ENCODE results near the gene CEP83. TPM values are rescaled to one million over a fixed set of nuclear protein-coding genes. Genes with fewer than 3 reads are reported as not detected.
"Not testable (repeated sequence)": the region's sequence is repeated elsewhere in the genome, so short reads cannot be mapped to it uniquely, and the experiment has no call there.

Gene CEP83
- polyA plus RNA-seq, 1 of the 3 experiments (the other 2 are of a cell fraction) = 2.5 TPM

GRCh38 chr12:94426049-94426448 lies 33.6 kb downstream of the CEP83 start:
- Histone ChIP-seq H3K4me1 (ENCODE audit: control insufficient read depth in 1 of 2, insufficient read depth in 2 of 2, low read depth in 1 of 2, low read length in 1 of 2) (peaks cover 3 to 8% of the 10 kb centered on the region in 2 experiments; a peak in 3 of 4 replicates), H3K27me3 (ENCODE audit: insufficient read depth) (no peaks in the 10 kb centered on the region), H3K27ac (ENCODE audit: low read depth in 2 of 2, low read length in 1 of 2) (no peak overlapping the region), H2AFZ (ENCODE audit: low read depth) (no peak overlapping the region), H3K4me2 (no peak overlapping the region), H3K4me3 (ENCODE audit: low read depth in 2 of 2, low read length in 1 of 2) (no peak overlapping the region), H3F3A (replicated peaks; ENCODE audit: insufficient read depth) (no peaks in the 10 kb centered on the region), H3K9me3 (peaks cover 12% of the 10 kb centered on the region; the same call in 1 of the 2 replicates), H3K36me3 (replicated peaks in 1 of 2; ENCODE audit: control insufficient read depth in 1 of 2, insufficient read depth in 2 of 2, low read length in 1 of 2) (peaks cover 0 to 7% of the 10 kb centered on the region in 2 experiments), H3K9me2 (no peaks in the 10 kb centered on the region), H3K79me2 (ENCODE audit: insufficient read depth) (no peaks in the 10 kb centered on the region), H3K9ac (no peak overlapping the region), H4K20me1 (ENCODE audit: insufficient read depth) (no peaks in the 10 kb centered on the region)
- no peak for DNase-seq
- CTCF ChIA-PET = no interaction called here
- 96% methylated on average over 3 of the region's 3 CpGs for WGBS (ENCODE audit: low lambda C conversion rate)
- POLR2A ChIA-PET = no interaction called here
- no peak for TF ChIP-seq SMC3 (IDR thresholded peaks at IDR 0.05; ENCODE audit: low read depth, low read length)
- TF ChIP-seq TEAD4 (IDR thresholded peaks at IDR 0.05; ENCODE audit: borderline replicate concordance, insufficient read depth) = no peak
- TF ChIP-seq MAX (IDR thresholded peaks at IDR 0.05; ENCODE audit: low read depth) = no peak
- no peak for TF ChIP-seq GATA2 (CRISPR knock-in tag; IDR thresholded peaks at IDR 0.05)
- no peak for TF ChIP-seq MXI1 (IDR thresholded peaks at IDR 0.05; ENCODE audit: low read depth, low read length)
- no peak for TF ChIP-seq MEF2A (IDR thresholded peaks at IDR 0.05; ENCODE audit: borderline replicate concordance, low read depth)
- no peak for TF ChIP-seq TCF12 (IDR thresholded peaks at IDR 0.05)
- no peak for TF ChIP-seq EZH2phosphoT487 (IDR thresholded peaks at IDR 0.05; ENCODE audit: borderline replicate concordance, low read depth)
- TF ChIP-seq SIN3A (IDR thresholded peaks at IDR 0.05; ENCODE audit: borderline replicate concordance, low read depth, low read length) = no peak
- TF ChIP-seq JUND (IDR thresholded peaks at IDR 0.05) = no peak

- DNase-seq; POLR2A ChIA-PET; H3K27ac ChIP-seq (ENCODE audit: low read depth in 2 of 2, low read length in 1 of 2): not testable (repeated sequence)
Observed at GRCh38 chr12:94424830-94425229, 34.8 kb downstream of the CEP83 start.

GRCh38 chr12:94421868-94422740 lies 37.6 kb downstream of the CEP83 start:
- ChIA-PET CTCF (no interaction called here), POLR2A (no interaction called here)
- no peaks in the 10 kb centered on the region for H4K20me1 ChIP-seq (ENCODE audit: insufficient read depth)
- DNase-seq = no peak
- no peaks in the 10 kb centered on the region for H3F3A ChIP-seq (replicated peaks; ENCODE audit: insufficient read depth)
- peaks cover 0 to 7% of the 10 kb centered on the region in 2 experiments for H3K36me3 ChIP-seq (replicated peaks in 1 of 2; ENCODE audit: control insufficient read depth in 1 of 2, insufficient read depth in 2 of 2, low read length in 1 of 2)
- H3K27ac ChIP-seq (ENCODE audit: low read depth in 2 of 2, low read length in 1 of 2) = no peak overlapping the region
- peaks cover 12% of the 10 kb centered on the region; the same call in 1 of the 2 replicates for H3K9me3 ChIP-seq
- H3K9me2 ChIP-seq = no peaks in the 10 kb centered on the region
- H3K79me2 ChIP-seq (ENCODE audit: insufficient read depth) = no peaks in the 10 kb centered on the region
- TF ChIP-seq ZBTB33 (IDR thresholded peaks at IDR 0.05; ENCODE audit: borderline replicate concordance, low read depth) (no peak), SIN3A (IDR thresholded peaks at IDR 0.05; ENCODE audit: borderline replicate concordance, low read depth, low read length) (no peak), PBX3 (IDR thresholded peaks at IDR 0.05) (no peak), FOXJ3 (CRISPR knock-in tag; IDR thresholded peaks at IDR 0.05) (no peak), YY1 (IDR thresholded peaks at IDR 0.05; ENCODE audit: low read depth) (no peak), RAD21 (IDR thresholded peaks at IDR 0.05; ENCODE audit: low read length) (no peak), GATA2 (CRISPR knock-in tag; IDR thresholded peaks at IDR 0.05) (no peak), GABPA (IDR thresholded peaks at IDR 0.05; ENCODE audit: low read depth) (no peak), TAF1 (IDR thresholded peaks at IDR 0.05; ENCODE audit: borderline replicate concordance, low read depth, low read length) (no peak), MEF2A (IDR thresholded peaks at IDR 0.05; ENCODE audit: borderline replicate concordance, low read depth) (no peak)
- WGBS (ENCODE audit: low lambda C conversion rate) = 92% methylated on average over 5 of the region's 5 CpGs
- H3K27me3 ChIP-seq (ENCODE audit: insufficient read depth) = no peaks in the 10 kb centered on the region
- peaks cover 0 to under 1% of the 10 kb centered on the region in 2 experiments; a peak in 2 of 4 replicates for H3K4me1 ChIP-seq (ENCODE audit: control insufficient read depth in 1 of 2, insufficient read depth in 2 of 2, low read depth in 1 of 2, low read length in 1 of 2)
- no peak overlapping the region for H3K9ac ChIP-seq
- H3K4me3 ChIP-seq (ENCODE audit: low read depth in 2 of 2, low read length in 1 of 2) = no peak overlapping the region
- no peak overlapping the region for H2AFZ ChIP-seq (ENCODE audit: low read depth)
- H3K4me2 ChIP-seq = no peak overlapping the region

More at GRCh38 chr12:94424830-94425229, 34.8 kb downstream of the CEP83 start:
- H3K9me2 ChIP-seq; H3K4me1 ChIP-seq (ENCODE audit: control insufficient read depth in 1 of 2, insufficient read depth in 2 of 2, low read depth in 1 of 2, low read length in 1 of 2); H3K79me2 ChIP-seq (ENCODE audit: insufficient read depth); H3K36me3 ChIP-seq (replicated peaks in 1 of 2; ENCODE audit: control insufficient read depth in 1 of 2, insufficient read depth in 2 of 2, low read length in 1 of 2); H3K4me2 ChIP-seq; H3F3A ChIP-seq (replicated peaks; ENCODE audit: insufficient read depth); H3K27me3 ChIP-seq (ENCODE audit: insufficient read depth); H4K20me1 ChIP-seq (ENCODE audit: insufficient read depth); H2AFZ ChIP-seq (ENCODE audit: low read depth); H3K9ac ChIP-seq: not testable (repeated sequence)
- CTCF ChIA-PET = interaction anchor here (0.6 kb wide), 1 partner anchor 9 kb away, joined by 3 read pairs; no protein-coding TSS in a partner anchor
- Histone ChIP-seq H3K9me3 (peaks cover 12% of the 10 kb centered on the region; the same call in 1 of the 2 replicates), H3K4me3 (ENCODE audit: low read depth in 2 of 2, low read length in 1 of 2) (peak overlapping the region in 1 of 2 experiments; percentile 32; a peak in 2 of 4 replicates)
- 95% methylated on average over 5 of the region's 5 CpGs for WGBS (ENCODE audit: low lambda C conversion rate)

Measured in SK-N-SH (cell line).